ENCODE data around the gene LEMD1. TPM values are rescaled to one million over a fixed set of nuclear protein-coding genes. Genes with fewer than 3 reads are reported as not detected.

The LEMD1 gene
- total RNA-seq, 1 donor from 2014 or later = not detected

GRCh38 chr1:205373022-205373797 is 48.6 kb downstream of the LEMD1 start:
- H3K27ac ChIP-seq = no peak overlapping the region
- intact Hi-C loops (cut with DNase I) = no loop called here
- H3K4me1 ChIP-seq = peaks cover 10% of the 10 kb centered on the region
- H3K4me3 ChIP-seq = no peak overlapping the region
- H3K27me3 ChIP-seq = no peaks in the 10 kb centered on the region
- no peak for DNase-seq (ENCODE audit: extremely low spot score in 2 of 2)
- H3K9me3 ChIP-seq = no peaks in the 10 kb centered on the region
- no peaks in the 10 kb centered on the region for H3K36me3 ChIP-seq
- TF ChIP-seq POLR2A (IDR thresholded peaks at IDR 0.05) (no peak), POLR2AphosphoS5 (IDR thresholded peaks at IDR 0.05; ENCODE audit: insufficient read depth in 1 of 2, low read depth in 1 of 2) (no peak), CTCF (IDR thresholded peaks at IDR 0.05) (no peak)

GRCh38 chr1:205371871-205372660 is 49.8 kb downstream of the LEMD1 start:
- Histone ChIP-seq H3K36me3 (no peaks in the 10 kb centered on the region), H3K27me3 (no peaks in the 10 kb centered on the region), H3K4me3 (no peak overlapping the region), H3K4me1 (peaks cover 10% of the 10 kb centered on the region), H3K9me3 (no peaks in the 10 kb centered on the region), H3K27ac (no peak overlapping the region)
- no peak for DNase-seq (ENCODE audit: extremely low spot score in 2 of 2)
- TF ChIP-seq POLR2AphosphoS5 (IDR thresholded peaks at IDR 0.05; ENCODE audit: insufficient read depth in 1 of 2, low read depth in 1 of 2) = no peak
- TF ChIP-seq POLR2A (IDR thresholded peaks at IDR 0.05) = no peak
- no peak for TF ChIP-seq CTCF (IDR thresholded peaks at IDR 0.05)
- intact Hi-C loops (cut with DNase I) = no loop called here

DNA sequence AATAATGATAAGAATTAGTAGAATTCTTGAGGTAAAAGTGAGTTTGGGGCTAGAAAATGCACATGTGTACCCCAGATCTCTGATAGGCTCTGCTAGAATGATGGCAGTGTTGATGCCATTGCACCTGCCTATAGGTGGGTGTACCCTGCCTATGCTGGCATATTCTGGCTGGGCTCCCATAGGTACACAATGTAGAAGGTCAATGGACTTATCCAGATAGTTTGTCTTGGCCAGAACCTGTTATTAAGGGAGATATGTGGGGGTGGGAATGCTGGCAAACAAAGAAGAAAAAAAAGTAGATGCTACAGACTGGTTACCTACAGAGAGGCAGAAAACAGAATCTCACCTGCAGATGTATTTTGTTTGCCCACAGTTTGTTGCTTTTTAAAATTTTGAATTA is 51.1 kb downstream of the LEMD1 start:
- intact Hi-C loops (cut with DNase I) = no loop called here
- no peak overlapping the region for H3K4me3 ChIP-seq
- no peaks in the 10 kb centered on the region for H3K27me3 ChIP-seq
- no peaks in the 10 kb centered on the region for H3K9me3 ChIP-seq
- H3K36me3 ChIP-seq = no peaks in the 10 kb centered on the region
- no peak overlapping the region for H3K27ac ChIP-seq
- TF ChIP-seq POLR2AphosphoS5 (IDR thresholded peaks at IDR 0.05; ENCODE audit: insufficient read depth in 1 of 2, low read depth in 1 of 2) = no peak
- TF ChIP-seq CTCF (IDR thresholded peaks at IDR 0.05) = no peak
- no peak for TF ChIP-seq POLR2A (IDR thresholded peaks at IDR 0.05)
- no peak for DNase-seq (ENCODE audit: extremely low spot score in 2 of 2)
- H3K4me1 ChIP-seq = peaks cover 7% of the 10 kb centered on the region

DNA sequence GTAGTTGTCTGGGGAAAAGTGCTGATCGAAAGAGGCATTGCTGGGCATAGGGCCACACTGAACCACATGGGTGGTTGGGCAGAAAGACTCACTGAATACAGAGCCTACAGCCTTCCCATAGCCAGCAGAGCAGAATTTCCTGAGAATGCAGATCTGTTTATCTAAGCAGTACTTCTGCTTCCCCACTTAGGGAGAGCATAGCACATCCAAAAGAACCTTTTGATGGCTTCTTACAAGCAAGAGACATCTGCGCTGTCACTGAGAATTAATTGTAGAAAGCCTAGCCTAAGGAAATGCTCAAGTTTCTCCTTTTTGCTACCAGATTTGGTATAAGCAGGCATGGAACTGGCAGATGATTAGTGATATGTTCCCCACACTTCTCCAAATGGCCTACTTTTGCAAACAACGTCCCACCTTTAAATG is 52.1 kb downstream of the LEMD1 start:
- H3K4me1 ChIP-seq = peaks cover 6% of the 10 kb centered on the region
- no peak overlapping the region for H3K4me3 ChIP-seq
- no peaks in the 10 kb centered on the region for H3K9me3 ChIP-seq
- no peaks in the 10 kb centered on the region for H3K27me3 ChIP-seq
- H3K27ac ChIP-seq = no peak overlapping the region
- intact Hi-C loops (cut with DNase I) = no loop called here
- no peaks in the 10 kb centered on the region for H3K36me3 ChIP-seq
- no peak for TF ChIP-seq POLR2A (IDR thresholded peaks at IDR 0.05)
- no peak for TF ChIP-seq CTCF (IDR thresholded peaks at IDR 0.05)
- DNase-seq (ENCODE audit: extremely low spot score in 2 of 2) = no peak

DNA sequence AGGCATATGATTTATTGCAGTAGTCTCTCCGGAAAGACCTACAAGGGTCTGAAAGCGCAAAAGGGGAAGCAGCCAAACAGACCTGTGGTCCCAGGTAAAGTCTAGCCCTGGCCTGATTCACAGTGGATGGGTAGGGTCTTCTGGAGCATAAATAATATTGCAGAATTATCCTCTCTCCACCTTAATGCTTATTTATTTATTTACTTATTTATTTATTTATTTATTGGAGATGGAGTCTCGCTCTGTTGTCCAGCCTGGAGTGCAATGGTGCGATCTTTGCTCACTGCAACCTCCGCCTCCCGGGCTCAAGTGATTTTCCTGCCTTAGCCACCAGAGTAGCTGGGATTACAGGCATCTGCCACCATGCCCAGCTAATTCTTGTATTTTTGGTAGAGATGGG is 53.4 kb downstream of the LEMD1 start:
- H3K9me3 ChIP-seq = no peaks in the 10 kb centered on the region
- H3K27ac ChIP-seq = no peak overlapping the region
- TF ChIP-seq CTCF (IDR thresholded peaks at IDR 0.05) (no peak), POLR2A (IDR thresholded peaks at IDR 0.05) (no peak)
- H3K4me1 ChIP-seq = peaks cover 6% of the 10 kb centered on the region
- H3K4me3 ChIP-seq = no peak overlapping the region
- intact Hi-C loops (cut with DNase I) = no loop called here
- DNase-seq (ENCODE audit: extremely low spot score in 2 of 2) = no peak
- H3K27me3 ChIP-seq = no peaks in the 10 kb centered on the region
- H3K36me3 ChIP-seq = no peaks in the 10 kb centered on the region

All from vagina (tissue), 2 donors.